ENCODE data around the gene NELFCD. TPM values are rescaled to one million over a fixed set of nuclear protein-coding genes. Genes with fewer than 3 reads are reported as not detected.

NELFCD gene
- total RNA-seq, 1 experiment from 2014 or later, result 88.2 TPM

- Histone ChIP-seq H3K36me3 (ENCODE audit: control insufficient read depth in 1 of 2, insufficient read depth in 2 of 2, low read length in 2 of 2) (peaks cover 43 to 50% of the 10 kb centered on the region in 2 experiments), H3K27me3 (ENCODE audit: insufficient read depth, low read length) (no peaks in the 10 kb centered on the region)
- RAD21 ChIA-PET (ENCODE audit: low non-redundant PET in 1 of 2, low total read pairs in 2 of 2, uncharacterized antibody in 2 of 2, unreplicated experiment in 2 of 2), result no interaction called here
These were observed 50.5 kb downstream of the NELFCD start for GRCh38 chr20:59031564-59032022.

GRCh38 chr20:59032023-59032712 lies 51.1 kb downstream of the NELFCD start, which contains the start of gene ATP5F1E:
Gene ATP5F1E, minus strand, starts transcription at chr20:59032335. Its CDS starts 84 bp downstream, at chr20:59032251.
- H4K20me1 ChIP-seq (ENCODE audit: insufficient read depth), result peaks cover 20% of the 10 kb centered on the region; the same call in 1 of the 2 replicates
- no TSS peak for BruUV-seq (replicated peaks)
- H3K9ac ChIP-seq (ENCODE audit: low read length), result peak within 1 kb of the TSS; percentile 86
- POLR2A ChIA-PET, result interaction anchor here (0.9 to 1.9 kb wide), 7 partner anchors 8 to 162 kb away, joined by 3 to 13 read pairs (median 4); partner anchors contain the start of gene PRELID3B
- H3K27ac ChIP-seq (ENCODE audit: low read depth, low read length), result peak within 1 kb of the TSS; percentile 78
- intact Hi-C loops (cut with micrococcal nuclease), result loop anchor here (5.0 to 10.0 kb wide), 2 partner anchors 50 to 137 kb away; partner anchors contain the start of gene NELFCD
- RAD21 ChIA-PET (ENCODE audit: low non-redundant PET in 1 of 2, low total read pairs in 2 of 2, uncharacterized antibody in 2 of 2, unreplicated experiment in 2 of 2), result no interaction called here
- peak within 1 kb of the TSS; percentile 86 for H3K4me3 ChIP-seq (replicated peaks in 1 of 2; ENCODE audit: low read depth in 1 of 2, low read length in 2 of 2)
- H3K36me3 ChIP-seq (ENCODE audit: control insufficient read depth in 1 of 2, insufficient read depth in 2 of 2, low read length in 2 of 2), result peaks cover 49 to 53% of the 10 kb centered on the region in 2 experiments
- ATAC-seq (peak; percentile 97), DNase-seq (ENCODE audit: low read depth, low spot score) (peak; percentile 72)
- no peaks in the 10 kb centered on the region for H3K9me2 ChIP-seq (ENCODE audit: insufficient read depth)
- H3K27me3 ChIP-seq (ENCODE audit: insufficient read depth, low read length), result no peaks in the 10 kb centered on the region
- peaks cover 10 to 25% of the 10 kb centered on the region in 2 experiments for H3K4me1 ChIP-seq (ENCODE audit: control insufficient read depth in 1 of 2, insufficient read depth in 2 of 2, low read length in 2 of 2)
- peak within 1 kb of the TSS; percentile 81 for H3K4me2 ChIP-seq (ENCODE audit: low read length)
- no peak within 1 kb of the TSS for H2AFZ ChIP-seq (ENCODE audit: low read depth, low read length, poor library complexity, severe bottlenecking)
- CTCF ChIA-PET, result interaction anchor here (0.7 to 1.3 kb wide), 7 partner anchors 11 to 424 kb away, joined by 3 to 5 read pairs (median 3); partner anchors contain the start of gene TUBB1
- H3K9me3 ChIP-seq (ENCODE audit: control insufficient read depth in 1 of 2, insufficient read depth in 1 of 2, low read depth in 1 of 2, low read length in 2 of 2), result no peaks in the 10 kb centered on the region
- peaks cover 70% of the 10 kb centered on the region for H3K79me2 ChIP-seq (ENCODE audit: insufficient read depth, low read length)
- peak; percentile 41; the same call in 1 of the 2 replicates for TF ChIP-seq EGR1 (IDR thresholded peaks at IDR 0.05; ENCODE audit: low read depth)
- TF ChIP-seq TCF7L2 (IDR thresholded peaks at IDR 0.05; ENCODE audit: borderline replicate concordance, extremely low read depth, insufficient read depth, insufficient read length), result no peak
- no peak for TF ChIP-seq CBX3 (IDR thresholded peaks at IDR 0.05; ENCODE audit: low read depth)
- TF ChIP-seq, protein P1, sequence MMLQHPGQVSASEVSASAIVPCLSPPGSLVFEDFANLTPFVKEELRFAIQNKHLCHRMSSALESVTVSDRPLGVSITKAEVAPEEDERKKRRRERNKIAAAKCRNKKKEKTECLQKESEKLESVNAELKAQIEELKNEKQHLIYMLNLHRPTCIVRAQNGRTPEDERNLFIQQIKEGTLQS (IDR thresholded peaks at IDR 0.05), result no peak
- TF ChIP-seq ZFX (IDR thresholded peaks at IDR 0.05), result peak; percentile 63
- TF ChIP-seq, protein P2, sequence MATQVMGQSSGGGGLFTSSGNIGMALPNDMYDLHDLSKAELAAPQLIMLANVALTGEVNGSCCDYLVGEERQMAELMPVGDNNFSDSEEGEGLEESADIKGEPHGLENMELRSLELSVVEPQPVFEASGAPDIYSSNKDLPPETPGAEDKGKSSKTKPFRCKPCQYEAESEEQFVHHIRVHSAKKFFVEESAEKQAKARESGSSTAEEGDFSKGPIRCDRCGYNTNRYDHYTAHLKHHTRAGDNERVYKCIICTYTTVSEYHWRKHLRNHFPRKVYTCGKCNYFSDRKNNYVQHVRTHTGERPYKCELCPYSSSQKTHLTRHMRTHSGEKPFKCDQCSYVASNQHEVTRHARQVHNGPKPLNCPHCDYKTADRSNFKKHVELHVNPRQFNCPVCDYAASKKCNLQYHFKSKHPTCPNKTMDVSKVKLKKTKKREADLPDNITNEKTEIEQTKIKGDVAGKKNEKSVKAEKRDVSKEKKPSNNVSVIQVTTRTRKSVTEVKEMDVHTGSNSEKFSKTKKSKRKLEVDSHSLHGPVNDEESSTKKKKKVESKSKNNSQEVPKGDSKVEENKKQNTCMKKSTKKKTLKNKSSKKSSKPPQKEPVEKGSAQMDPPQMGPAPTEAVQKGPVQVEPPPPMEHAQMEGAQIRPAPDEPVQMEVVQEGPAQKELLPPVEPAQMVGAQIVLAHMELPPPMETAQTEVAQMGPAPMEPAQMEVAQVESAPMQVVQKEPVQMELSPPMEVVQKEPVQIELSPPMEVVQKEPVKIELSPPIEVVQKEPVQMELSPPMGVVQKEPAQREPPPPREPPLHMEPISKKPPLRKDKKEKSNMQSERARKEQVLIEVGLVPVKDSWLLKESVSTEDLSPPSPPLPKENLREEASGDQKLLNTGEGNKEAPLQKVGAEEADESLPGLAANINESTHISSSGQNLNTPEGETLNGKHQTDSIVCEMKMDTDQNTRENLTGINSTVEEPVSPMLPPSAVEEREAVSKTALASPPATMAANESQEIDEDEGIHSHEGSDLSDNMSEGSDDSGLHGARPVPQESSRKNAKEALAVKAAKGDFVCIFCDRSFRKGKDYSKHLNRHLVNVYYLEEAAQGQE (IDR thresholded peaks at IDR 0.05; ENCODE audit: low read depth), result no peak
- no peak for TF ChIP-seq EZH2phosphoT487 (IDR thresholded peaks at IDR 0.05; ENCODE audit: borderline replicate concordance)
- TF ChIP-seq SP1 (IDR thresholded peaks at IDR 0.05; ENCODE audit: low read depth), result peak; percentile 85
- peak; percentile 77 for TF ChIP-seq SIN3A (IDR thresholded peaks at IDR 0.05; ENCODE audit: low read depth)
- TF ChIP-seq POLR2A (IDR thresholded peaks at IDR 0.05; ENCODE audit: borderline replicate concordance, extremely low read depth, insufficient read depth, insufficient read length), result peak; percentile 67
- TF ChIP-seq CTCF (IDR thresholded peaks at IDR 0.05 in 2 of 3, conservative IDR thresholded peaks at IDR 0.05 in 1 of 3; ENCODE audit: borderline replicate concordance in 1 of 3, insufficient read depth in 1 of 3, low read depth in 2 of 3, low read length in 2 of 3), result no peak

More at GRCh38 chr20:59031564-59032022, 50.5 kb downstream of the NELFCD start:
- BruUV-seq (replicated peaks), result no TSS peak
- ATAC-seq, result no peak
- ChIA-PET POLR2A (interaction anchor here (0.9 to 1.9 kb wide), 3 partner anchors 8 to 90 kb away, joined by 3 to 13 read pairs (median 4); partner anchors contain the start of gene PRELID3B), CTCF (interaction anchor here (1.0 to 1.3 kb wide), 5 partner anchors 12 to 424 kb away, joined by 3 to 4 read pairs (median 3); partner anchors contain the start of gene TUBB1)
- Histone ChIP-seq H3K4me3 (replicated peaks in 1 of 2; ENCODE audit: low read depth in 1 of 2, low read length in 2 of 2) (peak overlapping the region; percentile 86), H3K79me2 (ENCODE audit: insufficient read depth, low read length) (peaks cover 70% of the 10 kb centered on the region), H4K20me1 (ENCODE audit: insufficient read depth) (peaks cover 20% of the 10 kb centered on the region; the same call in 1 of the 2 replicates), H3K9ac (ENCODE audit: low read length) (peak overlapping the region; percentile 86), H3K4me2 (ENCODE audit: low read length) (peak overlapping the region; percentile 81), H3K9me2 (ENCODE audit: insufficient read depth) (no peaks in the 10 kb centered on the region), H2AFZ (ENCODE audit: low read depth, low read length, poor library complexity, severe bottlenecking) (no peak overlapping the region), H3K27ac (ENCODE audit: low read depth, low read length) (peak overlapping the region; percentile 78), H3K9me3 (ENCODE audit: control insufficient read depth in 1 of 2, insufficient read depth in 1 of 2, low read depth in 1 of 2, low read length in 2 of 2) (no peaks in the 10 kb centered on the region), H3K4me1 (ENCODE audit: control insufficient read depth in 1 of 2, insufficient read depth in 2 of 2, low read length in 2 of 2) (peaks cover 10 to 25% of the 10 kb centered on the region in 2 experiments)
- intact Hi-C loops (cut with micrococcal nuclease), result loop anchor here (5.0 to 10.0 kb wide), 2 partner anchors 49 to 137 kb away; partner anchors contain the start of gene NELFCD
- TF ChIP-seq ZFX (IDR thresholded peaks at IDR 0.05) (no peak), EZH2 (IDR thresholded peaks at IDR 0.05) (no peak)
- no peak for DNase-seq (ENCODE audit: low read depth, low spot score)
